Endothelial cell of umbilical vein (primary cell): Measurements from ENCODE around the gene ATG5.

Source experiments
- POLR2A ChIP-seq: IDR thresholded peaks from 2 replicates; pipeline ENCODE4 v1.6.1; 2012; ENCODE audit warnings: low read depth, mild to moderate bottlenecking, control low read depth, low read length
- TF ChIP-seq, protein P1 (sequence below), 2 donors: IDR thresholded peaks; 1 replicate in 1 of 2; 2 replicates in 1 of 2; pipeline ENCODE4 v1.5.1; 2011; ENCODE audit warnings: low read length in 2 of 2, mild to moderate bottlenecking in 2 of 2, moderate library complexity in 2 of 2, control low read depth in 1 of 2, inconsistent platforms in 1 of 2, low read depth in 1 of 2; ENCODE audit not compliant: insufficient read depth in 1 of 2; ENCODE audit errors: extremely low read depth in 1 of 2

DNA sequence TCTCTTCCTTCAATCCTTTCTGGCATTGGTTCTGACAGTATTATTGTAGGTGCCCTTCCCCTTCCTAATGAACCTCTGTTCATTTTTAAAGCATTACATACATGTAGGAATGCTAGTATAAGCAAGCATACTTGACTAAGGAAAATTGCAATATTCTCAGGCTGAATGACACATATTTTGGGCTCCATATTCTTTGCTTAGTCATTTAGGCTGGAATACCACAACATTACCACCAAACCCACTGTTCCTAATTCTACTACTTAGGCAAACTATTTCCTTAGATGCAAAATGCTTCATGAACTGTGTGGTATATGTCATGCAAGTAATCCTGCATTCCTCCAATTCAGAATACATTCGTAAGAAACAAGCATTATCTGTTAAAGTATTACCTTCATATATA is 125.6 kb downstream of the ATG5 start:
- TF ChIP-seq, protein P1, sequence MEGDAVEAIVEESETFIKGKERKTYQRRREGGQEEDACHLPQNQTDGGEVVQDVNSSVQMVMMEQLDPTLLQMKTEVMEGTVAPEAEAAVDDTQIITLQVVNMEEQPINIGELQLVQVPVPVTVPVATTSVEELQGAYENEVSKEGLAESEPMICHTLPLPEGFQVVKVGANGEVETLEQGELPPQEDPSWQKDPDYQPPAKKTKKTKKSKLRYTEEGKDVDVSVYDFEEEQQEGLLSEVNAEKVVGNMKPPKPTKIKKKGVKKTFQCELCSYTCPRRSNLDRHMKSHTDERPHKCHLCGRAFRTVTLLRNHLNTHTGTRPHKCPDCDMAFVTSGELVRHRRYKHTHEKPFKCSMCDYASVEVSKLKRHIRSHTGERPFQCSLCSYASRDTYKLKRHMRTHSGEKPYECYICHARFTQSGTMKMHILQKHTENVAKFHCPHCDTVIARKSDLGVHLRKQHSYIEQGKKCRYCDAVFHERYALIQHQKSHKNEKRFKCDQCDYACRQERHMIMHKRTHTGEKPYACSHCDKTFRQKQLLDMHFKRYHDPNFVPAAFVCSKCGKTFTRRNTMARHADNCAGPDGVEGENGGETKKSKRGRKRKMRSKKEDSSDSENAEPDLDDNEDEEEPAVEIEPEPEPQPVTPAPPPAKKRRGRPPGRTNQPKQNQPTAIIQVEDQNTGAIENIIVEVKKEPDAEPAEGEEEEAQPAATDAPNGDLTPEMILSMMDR (IDR thresholded peaks at IDR 0.05; ENCODE audit: extremely low read depth in 1 of 2, insufficient read depth in 1 of 2, low read depth in 1 of 2, low read length in 2 of 2), result no peak
- no peak for TF ChIP-seq POLR2A
